DMS 273 (cell line): ENCODE results near the gene FRMD4A.

Experiments
- DNase-seq: peaks from one replicate; lab custom pipeline; 2025; ENCODE audit not compliant: unreplicated experiment; lab: John Stamatoyannopoulos, UW

FRMD4A gene

DNA sequence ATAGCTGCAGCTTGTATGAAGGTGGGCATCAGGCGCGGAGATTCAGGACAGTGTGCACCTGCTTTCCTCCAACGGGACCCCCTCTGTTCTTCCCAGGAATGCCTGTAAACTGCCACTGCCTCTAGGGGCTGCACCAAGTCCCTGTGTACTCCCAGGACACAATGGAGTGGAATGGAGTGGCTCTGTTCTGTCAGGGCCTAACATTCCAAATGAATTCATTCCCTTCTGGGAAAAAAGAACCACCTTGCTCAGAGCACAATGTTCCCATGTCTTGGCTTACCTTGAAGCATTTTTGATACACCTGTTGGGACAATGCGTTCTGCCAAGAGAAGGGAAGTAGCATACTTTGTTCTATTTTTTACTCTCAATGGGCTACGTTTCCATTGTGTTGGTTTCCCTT is 339.4 kb downstream of the FRMD4A start:
- DNase-seq, result no peak

DNA sequence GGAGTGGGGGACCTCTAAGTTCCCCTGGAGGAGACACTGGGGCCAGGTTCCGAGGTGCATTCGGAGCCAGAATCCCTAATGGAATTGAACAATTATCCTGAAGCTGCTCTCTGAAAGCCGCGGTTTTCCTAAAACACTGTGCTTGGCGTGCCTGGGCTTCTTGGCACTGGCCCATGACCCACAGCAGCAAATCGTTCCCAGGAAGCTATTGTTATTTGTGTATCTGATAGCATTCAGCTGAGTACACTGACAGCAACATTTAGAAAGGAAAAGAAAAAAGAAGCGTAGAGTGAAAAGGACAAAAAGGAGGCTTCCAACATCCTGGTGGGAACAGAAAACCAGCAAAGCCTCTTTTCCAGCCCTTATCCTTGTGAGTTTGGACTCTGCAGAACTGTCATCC is 339.8 kb downstream of the FRMD4A start:
- no peak for DNase-seq

DNA sequence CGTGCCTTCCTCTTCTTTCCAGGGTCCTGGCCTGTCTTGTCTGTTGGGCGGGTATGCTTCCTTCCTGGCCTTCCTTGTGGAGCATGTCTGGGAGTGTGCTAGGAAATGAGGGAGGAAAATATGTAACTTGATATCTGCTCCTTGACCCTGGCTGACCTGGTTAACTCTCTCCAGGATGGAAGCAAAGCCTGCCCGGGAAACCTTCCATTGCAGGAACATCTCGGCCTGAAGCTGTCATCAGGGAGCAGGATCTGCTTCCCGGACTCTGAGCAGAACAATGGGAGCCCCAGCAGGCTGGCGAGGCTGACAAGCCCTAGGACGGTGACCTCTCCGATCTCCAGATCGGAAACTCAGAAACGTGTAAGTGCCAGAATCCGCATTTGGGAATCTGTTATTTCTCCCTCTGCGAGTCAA is 340.3 kb downstream of the FRMD4A start:
- peak; percentile 5 for DNase-seq

GRCh38 chr10:13989616-13990015 is 341.1 kb downstream of the FRMD4A start:
- no peak for DNase-seq

- no peak for DNase-seq
Measured at GRCh38 chr10:13987446-13987845, 343.3 kb downstream of the FRMD4A start.

DNA sequence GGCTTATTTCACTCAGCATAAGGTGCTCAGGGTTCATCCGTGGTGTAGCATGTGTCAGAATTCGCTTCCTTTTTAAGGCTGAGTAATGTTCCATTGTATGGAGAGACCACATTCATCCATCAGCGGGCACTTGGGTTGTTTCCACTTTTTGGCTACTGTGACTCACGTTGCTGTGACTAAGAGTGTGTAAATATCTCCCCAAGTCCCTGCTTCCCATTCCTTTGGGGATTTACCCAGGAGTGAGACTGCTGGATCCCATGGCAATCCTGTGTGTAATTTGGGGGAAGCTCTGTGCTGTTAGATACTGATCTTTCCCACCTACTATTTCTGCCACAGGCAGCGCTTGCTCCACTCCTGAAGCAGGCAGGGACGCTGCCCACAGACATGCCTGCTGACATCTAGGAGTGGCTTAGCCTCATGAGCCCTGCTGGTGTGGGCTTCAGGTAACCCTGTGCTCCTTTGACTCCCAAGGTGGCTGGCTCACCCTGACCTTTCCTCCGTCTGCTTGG is 346.0 kb downstream of the FRMD4A start:
- DNase-seq, result no peak

- DNase-seq, result no peak
Measured at GRCh38 chr10:13983035-13983434, 347.7 kb downstream of the FRMD4A start.

- peak; percentile 3 for DNase-seq
Measured at GRCh38 chr10:13978533-13979115, 352.1 kb downstream of the FRMD4A start.

GRCh38 chr10:13977861-13978532 is 352.7 kb downstream of the FRMD4A start:
- no peak for DNase-seq

DNA sequence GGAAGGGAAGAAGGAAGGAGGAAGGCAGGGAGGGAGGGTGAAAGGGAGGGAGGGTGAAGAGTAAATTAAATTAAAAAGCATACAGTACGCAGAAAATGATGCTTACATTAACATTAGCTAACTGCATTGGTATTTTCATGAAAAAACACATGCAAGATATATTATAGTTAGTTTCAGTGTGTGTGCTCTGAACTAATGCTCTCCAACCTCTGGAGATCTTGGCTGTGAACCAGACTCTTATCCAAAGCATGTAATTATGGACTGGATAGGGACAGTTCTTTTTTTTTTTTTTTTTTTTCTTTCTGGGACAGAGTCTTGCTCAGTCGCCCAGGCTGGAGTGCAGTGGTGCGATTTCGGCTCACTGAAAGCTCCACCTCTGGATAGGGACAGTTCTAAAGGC is 357.0 kb downstream of the FRMD4A start:
- DNase-seq, result no peak

DNA sequence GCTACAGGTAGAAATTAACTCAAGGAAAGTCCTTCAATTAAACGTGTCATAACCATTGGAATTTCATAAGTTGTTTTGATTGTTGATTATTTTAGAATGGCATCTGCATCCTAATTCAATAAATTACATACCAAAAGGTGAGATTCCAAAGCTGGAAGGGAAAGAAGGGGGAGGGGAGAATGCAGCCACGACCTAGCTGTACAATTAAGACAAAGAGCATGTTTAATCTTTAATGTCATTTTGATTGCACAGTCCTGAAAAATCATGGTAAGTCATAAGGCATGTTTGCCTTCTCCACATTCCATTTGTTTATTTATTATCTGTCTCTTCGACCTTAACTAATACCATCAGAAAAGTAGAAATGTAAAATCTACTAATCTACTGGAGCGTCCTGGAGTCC is 358.1 kb downstream of the FRMD4A start:
- DNase-seq, result no peak

GRCh38 chr10:13971601-13972475 is 358.9 kb downstream of the FRMD4A start:
- DNase-seq, result no peak

GRCh38 chr10:13970957-13971353 is 359.8 kb downstream of the FRMD4A start:
- DNase-seq, result no peak

DNA sequence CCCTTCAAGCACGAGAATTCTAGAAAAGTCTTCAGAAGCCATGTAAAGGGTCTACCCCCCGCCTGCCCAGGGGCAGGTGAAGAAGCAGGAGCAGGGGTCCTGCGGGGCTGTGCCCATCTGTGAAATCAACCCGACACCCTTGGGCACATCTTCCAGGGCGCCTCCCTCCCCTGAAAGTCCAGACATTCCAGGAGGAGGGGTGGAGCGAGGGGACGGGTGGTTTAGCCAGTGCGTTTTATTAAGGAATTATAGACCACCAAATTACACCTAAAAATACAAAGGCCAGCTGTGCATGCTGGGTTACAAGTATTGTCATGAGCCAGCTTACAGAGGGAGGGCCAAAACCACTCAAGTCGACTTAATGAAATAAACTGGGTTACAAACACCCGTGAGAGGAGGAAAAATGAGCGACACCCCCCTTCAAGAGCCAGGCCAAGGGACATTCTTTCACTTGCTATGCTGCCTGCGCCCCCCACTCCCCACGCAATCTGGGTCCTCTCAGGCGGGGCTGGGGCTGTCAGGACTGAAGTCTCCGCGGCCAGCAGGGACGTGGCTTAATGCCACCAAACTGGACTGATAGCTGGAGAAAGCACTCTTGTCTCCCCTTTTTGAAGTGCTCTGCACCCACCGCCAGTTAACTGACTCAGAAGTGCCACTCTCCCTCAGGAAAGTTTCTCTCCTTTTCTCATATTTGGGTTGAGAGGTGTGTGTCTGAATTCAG is 360.3 kb downstream of the FRMD4A start:
- no peak for DNase-seq

GRCh38 chr10:13969792-13970140 is 361.0 kb downstream of the FRMD4A start:
- no peak for DNase-seq

GRCh38 chr10:13969118-13969791 is 361.5 kb downstream of the FRMD4A start:
- peak; percentile 58 for DNase-seq

DNA sequence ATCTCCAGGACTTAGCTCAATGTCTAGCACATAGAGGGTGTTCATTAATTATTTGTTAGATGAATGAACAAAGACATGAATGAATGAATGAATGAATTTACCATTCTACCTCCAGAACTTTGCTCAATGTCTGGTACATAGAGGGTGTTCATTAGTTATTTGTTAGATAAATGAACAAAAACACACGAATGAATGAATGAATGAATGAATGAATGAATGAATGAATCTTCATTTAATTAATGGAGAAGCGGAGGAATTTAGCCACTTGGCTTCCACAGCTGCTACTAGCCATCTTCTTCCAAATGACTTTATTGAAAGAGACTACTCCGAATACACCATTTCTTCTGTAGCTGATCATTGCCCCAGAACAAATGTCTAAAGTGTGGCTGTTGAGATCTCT is 368.9 kb downstream of the FRMD4A start:
- no peak for DNase-seq

DNA sequence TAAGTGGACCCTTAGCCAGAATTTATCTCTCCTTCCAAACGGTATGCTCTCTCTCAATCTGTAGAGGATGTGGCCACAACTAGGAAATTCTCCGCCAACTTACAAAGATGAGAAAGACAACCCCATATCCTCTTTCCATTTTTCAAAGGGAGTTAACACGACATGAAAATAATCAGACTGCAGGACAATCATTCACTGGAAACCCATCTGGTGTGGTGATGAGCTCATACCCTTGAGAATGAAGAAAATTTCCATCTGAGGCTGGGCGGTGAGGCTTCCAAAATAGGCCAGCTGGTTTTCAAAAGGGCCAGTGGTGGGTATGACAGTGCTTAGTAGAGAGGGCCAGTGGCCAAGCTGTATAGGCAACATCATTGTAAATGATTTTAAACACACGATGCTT is 369.6 kb downstream of the FRMD4A start:
- peak; percentile 80 for DNase-seq

DNA sequence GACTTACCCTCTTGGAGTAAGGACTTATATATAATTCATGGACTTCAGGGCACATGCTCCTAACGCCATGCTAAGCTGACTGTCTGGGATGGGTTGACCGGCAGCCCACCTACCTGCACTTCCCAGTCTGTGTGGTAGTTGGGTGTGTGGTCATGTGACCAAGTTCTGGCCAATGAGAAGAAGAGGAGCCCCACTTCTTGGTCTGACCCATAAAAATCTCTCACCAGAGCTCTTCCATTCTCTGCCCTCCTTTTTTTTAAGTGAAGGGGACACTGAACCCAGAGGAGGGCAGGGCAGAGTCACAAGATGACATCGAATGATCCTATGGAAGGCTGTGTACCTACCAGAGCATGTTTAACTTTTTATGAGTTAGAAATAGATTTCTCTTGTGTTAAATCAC is 370.1 kb downstream of the FRMD4A start:
- no peak for DNase-seq

DNA sequence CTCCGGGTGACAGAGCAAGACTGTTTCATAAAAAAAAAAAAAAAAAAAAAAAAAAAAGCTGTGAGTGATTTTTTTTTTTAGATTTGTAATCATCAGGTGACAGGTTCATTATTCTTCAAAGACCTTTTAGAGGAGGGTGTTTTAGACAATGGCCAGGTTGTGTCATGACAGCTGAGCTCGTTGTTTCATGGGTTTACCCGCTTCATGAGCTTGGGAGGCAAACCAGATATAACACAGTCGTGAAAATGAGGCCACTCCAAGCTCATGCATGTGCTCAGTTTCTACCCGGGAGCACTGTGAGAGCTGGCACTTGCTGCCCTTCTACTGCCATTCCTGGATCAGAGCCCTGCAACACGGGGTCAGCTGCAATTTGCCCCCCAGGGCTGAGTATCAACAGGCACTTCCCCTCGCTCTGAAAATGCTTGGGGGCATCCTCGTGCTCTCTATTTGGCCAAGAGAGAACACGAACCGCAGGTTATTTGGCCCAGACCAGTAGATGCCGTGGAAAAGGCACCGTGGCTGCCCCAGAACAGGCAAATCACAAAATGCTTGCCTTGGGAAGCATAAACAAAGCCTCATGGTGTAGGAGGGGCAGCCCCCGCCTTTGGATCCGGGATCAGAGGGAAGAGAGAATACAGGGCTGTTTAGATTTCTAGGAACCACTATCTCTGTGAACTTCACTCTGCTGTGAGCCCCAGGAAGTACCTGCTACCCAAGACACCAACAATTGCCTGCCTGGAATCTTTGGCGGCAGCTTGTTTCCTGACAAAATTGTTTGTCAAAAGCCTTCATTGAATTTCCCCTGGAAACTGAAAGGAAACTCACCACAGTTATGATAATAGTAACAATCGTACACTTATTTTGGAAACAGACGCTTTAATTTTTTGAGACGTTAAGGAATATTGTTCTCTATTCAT is 371.0 kb downstream of the FRMD4A start:
- DNase-seq, result no peak
